GM19351 (cell line): ENCODE data around the gene JAM3.
A peak's percentile ranks its signal among the peaks of the same experiment; 100 is the strongest.

ENCODE experiments used
- ATAC-seq: cut with Tn5 transposase; IDR thresholded peaks from one replicate; pipeline ENCODE4 v1.9.1; 2021; ENCODE audit warnings: mild to moderate bottlenecking, moderate library complexity; ENCODE audit not compliant: unreplicated experiment

The JAM3 gene

GRCh38 chr11:134068829-134069425, at the start of gene JAM3:
JAM3 (plus strand) TSS chr11:134069072; CDS start chr11:134069084, 12 bp downstream.
- ATAC-seq, result peak; percentile 92

GRCh38 chr11:134019500-134019899, 49.4 kb upstream of the JAM3 start:
- ATAC-seq, result no peak

DNA sequence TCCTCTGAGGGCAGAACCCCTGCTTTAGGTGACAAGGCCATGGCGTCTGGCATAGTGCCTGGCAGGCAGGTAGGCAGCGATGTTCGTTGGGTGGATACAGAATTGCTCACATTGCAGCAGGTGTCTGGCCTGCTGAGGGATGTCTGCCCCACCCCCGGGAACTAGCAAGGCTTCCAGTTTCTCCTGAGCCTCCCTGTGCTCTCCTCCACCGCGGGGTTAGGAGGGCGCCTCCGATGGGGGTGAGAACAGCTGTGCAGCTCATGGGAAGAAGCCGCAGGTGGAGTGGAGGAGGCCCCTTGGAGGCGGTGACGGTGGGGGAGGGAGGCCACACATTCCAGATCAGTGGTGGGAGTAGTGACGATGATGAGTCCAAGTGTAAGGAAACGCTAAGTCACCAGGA, 48.3 kb upstream of the JAM3 start:
- no peak for ATAC-seq

- ATAC-seq, result no peak
These were observed 47.5 kb upstream of the JAM3 start for GRCh38 chr11:134021326-134021725.

GRCh38 chr11:134022748-134023147, 46.1 kb upstream of the JAM3 start:
- ATAC-seq, result no peak

- no peak for ATAC-seq
These were observed 44.3 kb upstream of the JAM3 start for GRCh38 chr11:134024420-134025081.

GRCh38 chr11:134025082-134025429, 43.8 kb upstream of the JAM3 start:
- no peak for ATAC-seq

DNA sequence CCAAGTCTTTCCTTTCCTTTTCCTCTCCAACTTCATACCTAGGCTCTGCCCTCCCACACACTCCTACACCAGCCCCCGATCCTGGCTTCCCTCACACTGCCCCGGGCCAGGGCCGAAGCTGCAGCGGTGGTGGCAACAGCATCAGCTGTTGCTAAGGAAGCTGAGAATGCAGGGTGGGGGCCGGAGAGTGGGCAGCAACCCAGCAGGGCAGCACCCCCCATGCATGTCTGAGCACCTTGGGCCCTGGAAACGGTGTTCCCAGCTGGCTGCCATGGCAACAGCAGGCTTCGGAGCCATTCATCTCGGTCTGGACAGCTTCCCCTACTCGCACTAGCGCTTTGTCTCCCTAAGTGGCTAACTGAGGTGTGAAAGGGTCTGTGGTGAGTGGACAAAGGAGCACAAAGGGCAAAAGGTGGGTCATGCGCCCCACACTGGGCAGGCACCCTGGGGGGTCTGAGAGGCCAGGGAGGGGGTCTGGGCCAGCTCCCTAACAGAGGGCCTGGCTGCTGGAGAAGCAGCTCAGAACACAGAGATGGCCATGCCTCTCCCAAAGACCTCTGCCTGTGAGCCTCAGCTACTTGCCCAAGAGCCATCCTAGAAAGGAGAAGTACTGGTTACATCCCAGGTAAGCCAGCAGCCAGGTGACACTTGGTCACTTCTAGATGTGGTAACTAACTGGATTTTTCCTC, 42.1 kb upstream of the JAM3 start:
- no peak for ATAC-seq

DNA sequence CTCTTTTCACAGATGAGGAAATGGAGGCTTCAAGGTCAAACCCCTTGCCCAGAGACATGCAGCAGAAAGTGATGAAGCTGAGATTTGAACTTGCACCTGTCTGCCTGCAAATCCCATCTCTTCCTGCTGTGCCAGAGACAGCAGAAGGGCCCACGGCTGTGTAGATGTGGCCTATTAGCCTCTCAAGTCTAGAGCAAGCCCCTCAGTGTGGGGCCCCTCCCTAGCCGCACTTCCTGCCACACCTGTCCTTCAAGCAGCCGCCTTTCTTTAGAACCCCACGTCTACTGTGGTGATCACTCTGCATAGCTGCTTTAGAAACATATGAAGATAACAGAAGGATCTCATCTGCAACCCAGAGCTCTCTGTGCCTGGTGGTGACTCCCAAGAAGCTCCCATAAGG, 41.2 kb upstream of the JAM3 start:
- ATAC-seq, result no peak

DNA sequence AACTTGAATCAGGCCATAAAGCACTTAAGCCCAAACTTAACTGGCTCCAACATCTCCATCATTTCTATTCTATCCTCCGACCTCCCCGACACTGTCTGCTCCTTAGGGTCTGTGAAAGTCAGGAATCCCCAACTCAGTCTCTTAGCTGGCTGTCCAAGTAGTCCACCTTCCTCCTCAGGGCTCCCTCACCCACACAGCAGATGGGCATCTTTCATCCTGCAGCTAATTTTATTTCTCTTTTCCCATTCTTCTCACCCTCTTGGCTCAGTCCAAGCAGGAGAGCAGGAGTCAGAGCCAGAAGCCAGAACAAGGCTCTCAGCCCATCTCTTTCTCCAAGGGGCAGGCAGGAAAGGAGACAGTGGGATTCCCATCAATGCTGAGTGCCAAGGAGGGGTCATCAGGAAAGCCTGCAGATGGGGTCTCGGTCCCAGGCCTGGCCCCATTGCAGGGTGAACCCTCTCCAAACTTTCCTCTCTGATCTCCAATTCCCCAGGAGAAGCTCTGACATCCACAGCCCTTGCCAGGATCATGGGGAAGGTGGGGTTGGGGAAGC, 40.4 kb upstream of the JAM3 start:
- no peak for ATAC-seq

- no peak for ATAC-seq
These were observed 38.0 kb upstream of the JAM3 start for GRCh38 chr11:134030853-134031252.

- no peak for ATAC-seq
These were observed 36.8 kb upstream of the JAM3 start for GRCh38 chr11:134032043-134032442.

- no peak for ATAC-seq
These were observed 36.3 kb upstream of the JAM3 start for GRCh38 chr11:134032501-134033091.

DNA sequence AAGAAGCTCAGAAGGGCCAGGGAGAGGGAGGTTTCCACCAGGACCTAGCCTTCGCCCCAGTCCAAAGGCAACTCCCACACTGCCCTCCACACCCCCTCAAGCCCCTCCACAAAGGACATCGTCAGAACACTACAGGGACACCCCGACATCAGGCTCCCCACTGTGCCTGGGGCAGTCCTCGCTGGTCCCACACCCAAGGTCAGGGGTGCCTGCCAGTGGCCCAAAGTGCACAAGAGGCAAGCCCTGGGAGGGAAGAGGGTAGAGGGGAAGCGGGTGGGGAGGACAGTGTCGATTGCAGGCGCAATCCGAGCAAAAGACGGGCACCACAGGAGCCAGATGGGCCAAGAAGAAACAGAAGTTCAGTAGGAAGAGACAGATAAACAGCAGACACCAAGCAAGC, 35.6 kb upstream of the JAM3 start:
- no peak for ATAC-seq

DNA sequence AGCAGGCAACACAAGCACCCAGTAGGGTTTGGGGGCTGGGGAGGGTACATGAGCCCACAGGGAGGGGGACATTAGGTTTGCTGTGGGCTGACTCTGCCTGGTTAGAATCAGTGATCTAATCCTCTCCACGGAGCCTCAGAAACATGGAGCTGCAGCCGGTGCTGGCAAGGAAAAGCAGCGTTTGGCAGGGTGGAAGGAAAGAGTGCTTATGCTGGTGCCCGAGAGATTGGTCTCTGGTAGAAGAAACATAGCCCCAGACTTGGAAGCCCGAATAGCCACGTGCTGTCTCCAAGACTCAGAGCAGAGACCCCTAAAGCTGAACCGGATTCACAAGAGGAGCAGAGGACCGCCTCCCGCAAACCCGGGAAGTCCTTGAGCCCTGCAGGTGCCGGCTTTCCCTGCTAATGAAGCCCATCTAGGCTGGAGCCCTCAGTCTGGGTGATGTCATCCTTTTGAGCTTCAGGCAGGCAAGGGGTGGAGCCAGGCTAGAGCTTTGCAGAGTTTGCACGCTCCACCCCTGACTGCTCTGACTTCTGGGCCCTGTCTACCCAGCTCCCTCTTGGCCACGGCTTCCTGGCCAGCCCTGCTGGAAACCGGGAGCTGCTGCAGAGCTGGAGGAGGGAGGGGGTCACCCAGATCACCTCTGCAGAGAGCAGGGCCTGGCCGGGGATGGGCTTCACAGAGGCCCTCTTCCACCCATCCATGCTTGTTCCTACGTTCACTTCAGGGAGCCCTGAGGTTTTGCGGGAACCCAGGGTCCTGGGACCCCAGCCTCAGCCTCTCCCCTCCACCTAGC, 35.0 kb upstream of the JAM3 start:
- peak; percentile 70 for ATAC-seq

- no peak for ATAC-seq
These were observed 34.1 kb upstream of the JAM3 start for GRCh38 chr11:134034496-134035381.

- ATAC-seq, result no peak
These were observed 32.3 kb upstream of the JAM3 start for GRCh38 chr11:134036492-134037045.

- peak; percentile 71 for ATAC-seq
These were observed 31.6 kb upstream of the JAM3 start for GRCh38 chr11:134037046-134037908.
